Gastrocnemius medialis (tissue), 4 donors: ENCODE results near the gene ROR1. TPM values are rescaled to one million over a fixed set of nuclear protein-coding genes. Genes with fewer than 3 reads are reported as not detected.

ENCODE experiments used
- ATAC-seq, 2 donors: fragments of 150-250 bp; one replicate each; pipeline ENCODE4 v1.9.1; 2016
- DNase-seq, 2 donors: peaks; one replicate each; pipeline ENCODE4 v3.0.0-alpha.2; 2019
- H3K27ac ChIP-seq, 4 donors: fragments of 200-600 bp; sonication (generic); 1 replicate in 1 of 4; 2 replicates in 3 of 4; pipeline ENCODE4 v1.5.1; 2016 to 2018; ENCODE audit warnings: mild to moderate bottlenecking in 2 of 4, moderate library complexity in 1 of 4
- H3K27me3 ChIP-seq, 3 donors: fragments of 200-600 bp; sonication (generic) in 2 of 3; 1 replicate in 1 of 3; 2 replicates in 2 of 3; pipeline versions ENCODE4 v1.5.1 to v1.6.0; 2016 to 2019; ENCODE audit warnings: mild to moderate bottlenecking in 1 of 3, moderate library complexity in 1 of 3
- H3K36me3 ChIP-seq, 2 donors: fragments of 200-600 bp; sonication (generic) in 1 of 2; one replicate each; pipeline ENCODE4 v1.5.1; 2017 to 2018
- H3K4me1 ChIP-seq, 2 donors: fragments of 200-600 bp; sonication (generic) in 1 of 2; one replicate each; pipeline ENCODE4 v1.5.1; 2016 to 2017; ENCODE audit warnings: mild to moderate bottlenecking in 2 of 2
- H3K4me3 ChIP-seq, 4 donors: fragments of 200-600 bp; sonication (generic) in 3 of 4; 1 replicate in 1 of 4; 2 replicates in 3 of 4; pipeline ENCODE4 v1.5.1; 2016 to 2019; ENCODE audit warnings: mild to moderate bottlenecking in 2 of 4
- H3K9me3 ChIP-seq, 3 donors: fragments of 200-600 bp; sonication (generic) in 2 of 3; 1 replicate in 1 of 3; 2 replicates in 2 of 3; pipeline ENCODE4 v1.5.1; 2016 to 2019
- POLR2A ChIP-seq, 2 donors: fragments of 450-650 bp; IDR thresholded peaks; one replicate each; pipeline ENCODE4 v1.6.1; 2017; ENCODE audit warnings: antibody characterized with exemption in 2 of 2, mild to moderate bottlenecking in 2 of 2, moderate library complexity in 2 of 2
- in situ Hi-C, 4 donors: fragments of 200-750 bp; cut with MboI; loops; one replicate each; pipeline versions ENCODE4 v1.15.0 to v1.8.0; 2017; ENCODE audit warnings: low sequenced_read_pairs in 4 of 4
- intact Hi-C: fragments of 100-400 bp; cut with DNase I; formaldehyde crosslinking; loops from one replicate; pipeline ENCODE4 v1.15.1; 2023; ENCODE audit warnings: low total_unique reads
- total RNA-seq, 4 donors: library from RNA; depleted of rRNA; stranded (reverse); fragments of >200 nt; gene quantifications; one replicate each; pipeline versions ENCODE4 v1.1.0 to v1.2.3, GENCODE V29; 2016
- TF ChIP-seq, protein P1 (sequence below), 5 experiments: fragments of 450-650 bp in 3 of 5; fragments of 200-600 bp in 2 of 5; sonication (generic) in 2 of 5; IDR thresholded peaks in 4 of 5; conservative IDR thresholded peaks in 1 of 5; 1 replicate in 4 of 5; 2 replicates in 1 of 5; pipeline ENCODE4 v1.5.1; 2016 to 2019; ENCODE audit warnings: antibody characterized with exemption in 5 of 5, mild to moderate bottlenecking in 3 of 5, moderate library complexity in 3 of 5

The ROR1 gene
- total RNA-seq, 4 donors from 2014 or later = 2.5 to 4.3 (median 3.6) TPM

DNA sequence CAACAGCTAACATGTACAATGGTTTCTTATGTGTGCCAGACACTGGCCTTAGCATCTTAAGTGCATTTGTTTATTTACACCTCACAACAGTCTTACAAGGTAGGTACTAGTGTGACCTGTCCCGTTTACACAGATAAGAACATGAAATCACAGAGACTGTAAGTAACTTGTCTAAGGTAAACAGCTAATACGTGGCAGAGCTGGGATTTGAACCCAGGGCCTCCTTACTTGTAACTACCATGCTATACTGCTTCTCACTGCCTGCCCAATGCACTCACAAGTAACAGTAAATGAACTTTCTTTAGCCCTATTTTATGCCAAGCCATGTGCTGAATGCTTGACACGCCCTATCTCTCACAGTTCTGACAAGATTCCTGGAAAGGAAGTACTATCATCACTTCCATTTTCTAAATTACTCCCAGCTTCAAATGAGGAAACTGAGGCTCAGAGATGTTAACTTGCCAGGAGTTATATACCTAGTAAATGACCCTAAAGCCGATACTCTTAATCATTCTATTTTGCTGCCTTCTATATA is 25.7 kb upstream of the ROR1 start:
- in situ Hi-C loops = no loop called here
- peaks cover 9 to 13% of the 10 kb centered on the region in 2 donors for H3K4me1 ChIP-seq
- H3K27me3 ChIP-seq = no peaks in the 10 kb centered on the region
- no peak overlapping the region for H3K4me3 ChIP-seq
- ATAC-seq = no peak
- intact Hi-C loops = no loop called here
- TF ChIP-seq POLR2A (IDR thresholded peaks at IDR 0.05) = no peak
- TF ChIP-seq, protein P1, sequence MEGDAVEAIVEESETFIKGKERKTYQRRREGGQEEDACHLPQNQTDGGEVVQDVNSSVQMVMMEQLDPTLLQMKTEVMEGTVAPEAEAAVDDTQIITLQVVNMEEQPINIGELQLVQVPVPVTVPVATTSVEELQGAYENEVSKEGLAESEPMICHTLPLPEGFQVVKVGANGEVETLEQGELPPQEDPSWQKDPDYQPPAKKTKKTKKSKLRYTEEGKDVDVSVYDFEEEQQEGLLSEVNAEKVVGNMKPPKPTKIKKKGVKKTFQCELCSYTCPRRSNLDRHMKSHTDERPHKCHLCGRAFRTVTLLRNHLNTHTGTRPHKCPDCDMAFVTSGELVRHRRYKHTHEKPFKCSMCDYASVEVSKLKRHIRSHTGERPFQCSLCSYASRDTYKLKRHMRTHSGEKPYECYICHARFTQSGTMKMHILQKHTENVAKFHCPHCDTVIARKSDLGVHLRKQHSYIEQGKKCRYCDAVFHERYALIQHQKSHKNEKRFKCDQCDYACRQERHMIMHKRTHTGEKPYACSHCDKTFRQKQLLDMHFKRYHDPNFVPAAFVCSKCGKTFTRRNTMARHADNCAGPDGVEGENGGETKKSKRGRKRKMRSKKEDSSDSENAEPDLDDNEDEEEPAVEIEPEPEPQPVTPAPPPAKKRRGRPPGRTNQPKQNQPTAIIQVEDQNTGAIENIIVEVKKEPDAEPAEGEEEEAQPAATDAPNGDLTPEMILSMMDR (IDR thresholded peaks at IDR 0.05 in 4 of 5, conservative IDR thresholded peaks at IDR 0.05 in 1 of 5) = no peak
- no peaks in the 10 kb centered on the region for H3K36me3 ChIP-seq
- no peak overlapping the region for H3K27ac ChIP-seq
- no peaks in the 10 kb centered on the region for H3K9me3 ChIP-seq
- no peak for DNase-seq

DNA sequence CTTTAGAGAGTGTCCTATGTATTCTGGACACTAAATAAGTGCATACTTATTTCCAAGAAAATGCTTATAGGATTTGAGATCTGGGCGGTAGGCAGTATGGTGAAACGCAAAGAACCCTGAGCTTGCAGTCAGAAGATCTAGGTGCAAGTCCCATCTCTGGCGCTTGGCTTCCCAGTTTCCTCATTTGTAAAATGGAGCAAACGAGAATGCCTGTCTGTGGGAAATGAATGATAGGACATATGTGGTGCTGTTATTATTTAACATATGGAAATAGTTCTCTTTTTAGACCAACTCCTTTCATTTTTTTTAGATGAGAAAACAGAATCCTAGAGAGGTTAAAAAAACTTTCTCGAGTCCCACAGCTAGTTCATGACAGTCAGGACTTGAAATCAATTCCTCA is 25.2 kb upstream of the ROR1 start:
- no peaks in the 10 kb centered on the region for H3K36me3 ChIP-seq
- intact Hi-C loops (no loop called here), in situ Hi-C loops (no loop called here)
- DNase-seq (no peak), ATAC-seq (no peak)
- no peak overlapping the region for H3K27ac ChIP-seq
- H3K9me3 ChIP-seq = no peaks in the 10 kb centered on the region
- no peaks in the 10 kb centered on the region for H3K27me3 ChIP-seq
- no peak for TF ChIP-seq POLR2A (IDR thresholded peaks at IDR 0.05)
- TF ChIP-seq, protein P1 (IDR thresholded peaks at IDR 0.05 in 4 of 5, conservative IDR thresholded peaks at IDR 0.05 in 1 of 5) = no peak
- H3K4me3 ChIP-seq = no peak overlapping the region
- H3K4me1 ChIP-seq = peaks cover 9 to 13% of the 10 kb centered on the region in 2 donors

DNA sequence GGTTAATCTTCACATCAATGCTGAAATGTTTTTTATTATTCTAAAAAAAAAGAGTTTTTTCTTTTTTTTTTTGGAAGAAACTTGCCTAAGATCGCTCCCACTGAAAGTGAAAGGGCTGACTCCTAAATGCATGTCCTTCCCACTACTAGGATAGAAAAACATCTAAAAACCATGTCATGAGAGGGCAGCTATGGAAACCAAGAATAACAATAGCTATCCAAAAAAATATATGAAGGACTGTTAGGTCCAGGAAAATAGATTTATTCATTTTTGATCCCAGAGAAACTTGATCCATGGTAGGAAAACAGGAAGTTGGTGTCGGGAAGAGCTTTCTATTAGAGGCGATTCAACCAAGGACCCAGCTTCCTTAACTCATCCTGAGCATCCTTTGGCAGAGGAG is 23.1 kb upstream of the ROR1 start:
- Histone ChIP-seq H3K9me3 (no peaks in the 10 kb centered on the region), H3K27ac (no peak overlapping the region), H3K4me1 (peaks cover 9 to 13% of the 10 kb centered on the region in 2 donors), H3K36me3 (no peaks in the 10 kb centered on the region), H3K27me3 (no peaks in the 10 kb centered on the region), H3K4me3 (no peak overlapping the region)
- no peak for ATAC-seq
- in situ Hi-C loops (loop anchor here in 1 of 4 donors (25.0 kb wide), 1 partner anchor 387 kb away; no protein-coding TSS in a partner anchor), intact Hi-C loops (no loop called here)
- TF ChIP-seq, protein P1 (IDR thresholded peaks at IDR 0.05 in 4 of 5, conservative IDR thresholded peaks at IDR 0.05 in 1 of 5) = no peak
- TF ChIP-seq POLR2A (IDR thresholded peaks at IDR 0.05) = no peak
- no peak for DNase-seq

DNA sequence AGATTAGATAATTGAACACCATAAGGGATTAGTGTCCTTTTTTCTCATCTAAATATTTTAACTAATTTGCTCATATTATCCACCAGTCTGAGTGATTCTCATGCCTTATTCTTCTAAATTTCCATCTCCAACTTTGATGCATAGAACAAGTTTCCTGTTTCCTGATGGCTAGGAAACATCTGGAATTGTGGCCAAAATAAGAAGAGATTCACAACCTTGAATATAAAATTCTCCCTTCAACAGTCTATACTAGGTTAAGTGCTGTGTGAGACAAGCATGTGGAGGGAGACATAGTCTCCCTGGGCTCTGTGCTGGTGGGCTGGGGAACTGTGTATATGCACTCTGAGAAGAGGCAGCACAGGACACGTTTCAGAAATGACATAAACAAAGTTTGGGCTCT is 21.6 kb upstream of the ROR1 start:
- Histone ChIP-seq H3K9me3 (no peaks in the 10 kb centered on the region), H3K4me1 (peaks cover 6 to 8% of the 10 kb centered on the region in 2 donors), H3K4me3 (no peak overlapping the region), H3K27ac (no peak overlapping the region), H3K27me3 (no peaks in the 10 kb centered on the region), H3K36me3 (no peaks in the 10 kb centered on the region)
- intact Hi-C loops = no loop called here
- no peak for DNase-seq
- in situ Hi-C loops = loop anchor here in 1 of 4 donors (25.0 kb wide), 1 partner anchor 385 kb away; no protein-coding TSS in a partner anchor
- no peak for ATAC-seq
- TF ChIP-seq, protein P1 (IDR thresholded peaks at IDR 0.05 in 4 of 5, conservative IDR thresholded peaks at IDR 0.05 in 1 of 5) = no peak
- TF ChIP-seq POLR2A (IDR thresholded peaks at IDR 0.05) = no peak

DNA sequence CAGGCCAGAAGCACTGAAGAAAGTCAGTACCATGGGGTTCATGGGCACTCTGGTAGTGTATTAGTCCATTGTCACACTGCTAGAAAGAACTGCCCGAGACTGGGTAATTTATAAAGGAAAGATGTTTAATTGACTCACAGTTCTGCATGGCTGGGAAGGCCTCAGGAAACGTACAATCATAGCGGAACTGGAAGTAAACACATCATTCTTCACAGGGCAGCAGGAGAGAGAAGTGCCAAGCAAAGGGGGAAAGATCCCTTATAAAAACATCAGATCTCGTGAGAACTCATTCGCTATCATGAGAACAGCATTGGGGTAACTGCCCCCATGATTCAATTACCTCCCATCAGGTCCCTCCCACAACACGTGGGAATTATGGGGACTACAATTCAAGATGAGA is 20.2 kb upstream of the ROR1 start:
- ATAC-seq = no peak

More for the DNA sequence above, 20.2 kb upstream of the ROR1 start:
- Histone ChIP-seq H3K9me3 (no peaks in the 10 kb centered on the region), H3K4me1 (no peaks in the 10 kb centered on the region), H3K27me3 (no peaks in the 10 kb centered on the region), H3K36me3 (no peaks in the 10 kb centered on the region), H3K27ac (no peak overlapping the region), H3K4me3 (no peak overlapping the region)
- no peak for TF ChIP-seq POLR2A (IDR thresholded peaks at IDR 0.05)
- TF ChIP-seq, protein P1 (IDR thresholded peaks at IDR 0.05 in 4 of 5, conservative IDR thresholded peaks at IDR 0.05 in 1 of 5) = no peak
- DNase-seq = no peak
- intact Hi-C loops = no loop called here
- in situ Hi-C loops = loop anchor here in 1 of 4 donors (25.0 kb wide), 1 partner anchor 384 kb away; no protein-coding TSS in a partner anchor
